Heart left ventricle (tissue), 16 donors: ENCODE results near the gene MRPL23. TPM values are rescaled to one million over a fixed set of nuclear protein-coding genes. Genes with fewer than 3 reads are reported as not detected.

Experiments used
- ATAC-seq, 4 donors: fragments of 200-7000 bp; cut with Tn5 transposase; one replicate each; pipeline ENCODE4 v1.9.1; 2020 to 2022; ENCODE audit warnings: moderate library complexity in 4 of 4, mild to moderate bottlenecking in 3 of 4, moderate number of reproducible peaks in 1 of 4
- DNase-seq, 5 donors: peaks; one replicate each; pipeline ENCODE4 v3.0.0-alpha.2; 2020
- H3K27ac ChIP-seq, 12 donors: fragments of 200-600 bp; sonication (generic) in 4 of 12; one replicate each; pipeline versions ENCODE4 v1.5.0 to v1.8.0; 2016 to 2022; ENCODE audit warnings: mild to moderate bottlenecking in 2 of 12
- H3K27me3 ChIP-seq, 9 donors: fragments of 200-600 bp; sonication (generic) in 2 of 9; one replicate each; pipeline versions ENCODE4 v1.5.1 to v1.8.0; 2016 to 2022; ENCODE audit warnings: mild to moderate bottlenecking in 3 of 9
- H3K36me3 ChIP-seq, 9 donors: fragments of 200-600 bp; sonication (generic) in 2 of 9; one replicate each; pipeline versions ENCODE4 v1.5.0 to v1.8.0; 2018 to 2022; ENCODE audit warnings: mild to moderate bottlenecking in 2 of 9
- H3K4me1 ChIP-seq, 12 donors: fragments of 200-600 bp; sonication (generic) in 4 of 12; one replicate each; pipeline versions ENCODE4 v1.5.0 to v1.8.0; 2016 to 2022; ENCODE audit warnings: mild to moderate bottlenecking in 3 of 12
- H3K4me3 ChIP-seq, 12 donors: fragments of 200-600 bp; sonication (generic) in 4 of 12; one replicate each; pipeline versions ENCODE4 v1.5.0 to v1.8.0; 2017 to 2022; ENCODE audit warnings: mild to moderate bottlenecking in 9 of 12, moderate library complexity in 4 of 12
- H3K9me3 ChIP-seq, 12 donors: fragments of 200-600 bp; sonication (generic) in 4 of 12; one replicate each; pipeline versions ENCODE4 v1.5.0 to v1.8.0; 2016 to 2022; ENCODE audit warnings: mild to moderate bottlenecking in 1 of 12
- CTCF ChIP-seq, 12 donors: fragments of 200-600 bp; sonication (generic) in 4 of 12; IDR thresholded peaks; one replicate each; pipeline versions ENCODE4 v1.5.0 to v1.8.0; 2018 to 2022; ENCODE audit warnings: antibody characterized with exemption in 12 of 12, mild to moderate bottlenecking in 5 of 12
- POLR2A ChIP-seq, 2 donors: fragments of 450-650 bp; IDR thresholded peaks; one replicate each; pipeline ENCODE4 v1.6.1; 2017; ENCODE audit warnings: antibody characterized with exemption in 2 of 2, mild to moderate bottlenecking in 2 of 2, moderate library complexity in 2 of 2
- WGBS, 4 donors: extraction: QIAGEN DNeasy Blood & Tissue Kit in 2 of 4; methylation state at CpG; one replicate each; pipeline versions ENCODE4 v1.1.5 to v1.1.7; 2013 to 2018; 5-methylcytosine and 5-hydroxymethylcytosine counted together
- intact Hi-C, 10 donors: fragments of 100-400 bp; cut with DNase I; formaldehyde crosslinking; loops; one replicate each; pipeline versions ENCODE4 v1.11.1 to v1.14.2; 2022
- polyA plus RNA-seq, 2 donors: library from polyadenylated mRNA; stranded (reverse); fragments of 200-250 nt; gene quantifications; one replicate each; pipeline ENCODE4 v1.2.3, GENCODE V29; 2013
- total RNA-seq, 9 donors: library from RNA; depleted of rRNA in 2 of 9; stranded (reverse); fragments of >200 nt in 2 of 9; fragmentation: NEBNext Ultra II Directional in 3 of 9; extraction: Animal tissue kit (Norgen Biotek cat#: 25700) in 3 of 9; gene quantifications; one replicate each; pipeline versions ENCODE4 v1.1.0 to v1.2.4, GENCODE V29; 2016 to 2023
- donor health status: ischemic (EF 13 %, LVEDD 7.1; RV severe dilation, severe dysfunction).
- donor health status: healthy with polysubstance abuse.
- donor health status: DM: no; HTN: yes; CAD: no.
- donor health status: DM: no; HTN: no; CAD: no.
- donor health status: ischemic (EF 25% LVEDD 6.9; RV normal size, moderate dysfunction).
- donor health status: ischemic (EF 25% LVEDD 5.7; RV mildly dilated, moderate dysfunction).
- donor health status: healthy.
- donor health status: DM: yes; HTN: yes; CAD: no.
- donor health status: ischemic (EF 35%, LVEDD 5.7; RV mildly dilated, moderate dysfunction).
- donor health status: nonischemic (EF 11% LVEDD 7.7; RV severe dilation, severe dysfunction).
- donor health status: DM: yes; HTN: yes; CAD: no.
- donor health status: PGD.
- donor health status: ischemic (EF 29% LVEDD 5.4; RV normal size, mild dysfunction).
- donor health status: nonischemic (EF 23%, LVEDD 6.1; RV moderate dilation, normal function).

MRPL23 gene
- total and polyA plus RNA-seq, 11 donors: 44.0 to 183 (median 93.3) TPM

GRCh38 chr11:1964955-1965354, 17.8 kb downstream of the MRPL23 start:
- 80 to 90% methylated on average over 1 to 2 of the region's 20 CpGs; no CpG with 5 or more reads in 2 of the 4 donors for WGBS, 4 donors
- Histone ChIP-seq H3K27ac (no peak overlapping the region), H3K27me3 (no peaks in the 10 kb centered on the region), H3K9me3 (no peaks in the 10 kb centered on the region), H3K4me3 (no peak overlapping the region), H3K4me1 (no peaks in the 10 kb centered on the region), H3K36me3 (no peaks in the 10 kb centered on the region)
- TF ChIP-seq POLR2A (IDR thresholded peaks at IDR 0.05) (no peak), CTCF (IDR thresholded peaks at IDR 0.05) (no peak)
- intact Hi-C loops: no loop called here
- ATAC-seq (no peak), DNase-seq (peak in 3 of 5 donors; percentile 1 to 11 (median 3))

- Histone ChIP-seq H3K4me1 (no peaks in the 10 kb centered on the region), H3K36me3 (no peaks in the 10 kb centered on the region), H3K27me3 (no peaks in the 10 kb centered on the region), H3K27ac (no peak overlapping the region), H3K4me3 (no peak overlapping the region), H3K9me3 (no peaks in the 10 kb centered on the region)
- 79 to 84% methylated on average over 8 of the region's 18 CpGs; no CpG with 5 or more reads in 2 of the 4 donors for WGBS, 4 donors
- ATAC-seq (peak in 1 of 4 donors; percentile 53), DNase-seq (peak in 4 of 5 donors; percentile 2 to 40 (median 18))
- intact Hi-C loops: no loop called here
- TF ChIP-seq CTCF (IDR thresholded peaks at IDR 0.05): no peak
- TF ChIP-seq POLR2A (IDR thresholded peaks at IDR 0.05): no peak
These were observed 19.4 kb downstream of the MRPL23 start for GRCh38 chr11:1966531-1966930.

DNA sequence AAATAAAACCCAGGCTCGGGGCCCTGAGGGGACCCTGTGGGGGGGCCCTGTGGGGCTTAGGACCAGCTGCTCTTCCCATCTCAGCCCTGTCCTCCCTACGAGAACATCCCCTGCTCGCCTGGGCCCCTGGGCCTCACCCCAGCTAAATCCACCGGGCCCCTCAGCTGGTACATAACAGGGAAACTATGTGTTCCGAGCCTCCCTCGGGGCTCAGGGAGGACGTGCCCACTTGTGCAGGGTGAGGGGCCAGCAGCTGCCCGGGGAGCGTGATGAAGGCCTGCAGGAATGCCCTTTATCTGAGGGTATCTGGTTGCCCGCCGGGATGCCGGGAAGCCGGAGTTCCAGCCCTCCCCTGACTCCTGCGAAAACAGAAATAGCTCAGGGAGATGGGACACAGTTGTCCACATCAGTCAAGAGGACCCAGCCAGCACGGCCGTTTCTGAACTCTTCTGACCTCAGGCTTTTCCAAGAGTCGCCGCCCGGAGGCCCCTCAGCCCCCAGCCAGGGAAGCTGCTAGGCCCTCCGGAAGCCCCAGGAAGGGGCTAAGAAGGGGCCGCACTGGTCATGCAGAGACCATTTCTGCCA, 20.6 kb downstream of the MRPL23 start:
- TF ChIP-seq CTCF (IDR thresholded peaks at IDR 0.05): no peak
- TF ChIP-seq POLR2A (IDR thresholded peaks at IDR 0.05): no peak
- H3K4me3 ChIP-seq: no peak overlapping the region
- no peaks in the 10 kb centered on the region for H3K27me3 ChIP-seq
- H3K9me3 ChIP-seq: no peaks in the 10 kb centered on the region
- H3K27ac ChIP-seq: no peak overlapping the region
- 40% methylated on average over 5 of the region's 21 CpGs; no CpG with 5 or more reads in 3 of the 4 donors for WGBS, 4 donors
- intact Hi-C loops: no loop called here
- peak; percentile 50 to 75 (median 65) for ATAC-seq
- peak in 3 of 5 donors; percentile 9 to 42 (median 29) for DNase-seq
- H3K36me3 ChIP-seq: no peaks in the 10 kb centered on the region
- no peaks in the 10 kb centered on the region for H3K4me1 ChIP-seq

DNA sequence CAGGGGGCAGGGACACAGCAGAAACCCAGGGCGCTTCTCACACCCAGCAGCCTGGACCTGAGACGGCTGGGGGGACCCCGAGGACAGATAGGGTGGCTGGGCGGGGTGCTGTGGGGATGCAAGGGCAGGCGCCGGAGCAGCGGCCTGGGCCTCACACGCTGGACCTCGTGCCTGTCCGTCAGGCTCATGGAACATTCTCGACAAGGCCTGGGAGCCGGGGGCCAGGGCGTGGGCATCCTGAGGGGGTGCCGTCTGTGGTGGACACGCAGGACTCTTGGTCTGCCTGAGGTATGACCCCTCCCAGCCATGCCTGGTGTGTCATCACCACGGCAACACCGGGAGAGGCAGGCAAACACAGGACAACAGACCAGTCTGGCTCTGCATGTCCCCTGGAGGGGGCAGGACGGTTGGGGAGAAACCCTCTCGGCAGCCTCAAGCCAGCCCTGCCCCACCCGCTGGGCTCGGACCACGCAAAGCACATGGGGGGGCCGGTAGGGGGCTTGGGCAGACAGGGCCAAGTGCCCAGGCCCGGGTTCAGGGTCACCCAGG, 21.4 kb downstream of the MRPL23 start:
- 66 to 70% methylated on average over 2 to 5 of the region's 24 CpGs; no CpG with 5 or more reads in 2 of the 4 donors for WGBS, 4 donors
- Histone ChIP-seq H3K27ac (no peak overlapping the region), H3K4me1 (no peaks in the 10 kb centered on the region)

More for the DNA sequence above, 21.4 kb downstream of the MRPL23 start:
- H3K36me3 ChIP-seq: no peaks in the 10 kb centered on the region
- DNase-seq (peak in 2 of 5 donors; percentile 13 to 18), ATAC-seq (peak; percentile 55 to 80 (median 60))
- no peaks in the 10 kb centered on the region for H3K27me3 ChIP-seq
- H3K9me3 ChIP-seq: no peaks in the 10 kb centered on the region
- intact Hi-C loops: no loop called here
- TF ChIP-seq POLR2A (IDR thresholded peaks at IDR 0.05): no peak
- TF ChIP-seq CTCF (IDR thresholded peaks at IDR 0.05): no peak
- no peak overlapping the region for H3K4me3 ChIP-seq
